Activated CD8-positive, alpha-beta memory T cell treated with anti-CD3 and anti-CD28 coated beads, Interleukin-2, amount 10 ng/mL, durations not matched to agents 7 days and 5 days (primary cell): ENCODE measurements around the gene KDM2A. TPM values are rescaled to one million over a fixed set of nuclear protein-coding genes. Genes with fewer than 3 reads are reported as not detected.

Source experiments
- ATAC-seq: fragments of 150-1000 bp; cut with Tn5 transposase; one replicate; pipeline ENCODE4 v1.10.0; 2021; ENCODE audit warnings: moderate library complexity
- CTCF ChIA-PET: fragments of 350-600 bp; sonication (Branson Sonifier 250); formaldehyde crosslinking; loops from one replicate; lab custom pipeline; 2021; ENCODE audit warnings: antibody characterized with exemption; lab: Charles Lee
- DNase-seq: peaks from one replicate; pipeline ENCODE4 v3.0.0-alpha.2; 2020
- H3K27ac Mint-ChIP-seq: one replicate; pipeline ENCODE4 v1.8.0; 2021; ENCODE audit warnings: mild to moderate bottlenecking, mixed read lengths
- H3K27me3 Mint-ChIP-seq: one replicate; pipeline ENCODE4 v1.8.0; 2021; ENCODE audit warnings: mixed read lengths
- H3K36me3 Mint-ChIP-seq: one replicate; pipeline ENCODE4 v1.8.0; 2021; ENCODE audit warnings: mild to moderate bottlenecking, mixed read lengths
- H3K4me1 Mint-ChIP-seq: one replicate; pipeline ENCODE4 v1.8.0; 2021; ENCODE audit warnings: mixed read lengths
- H3K4me3 Mint-ChIP-seq: one replicate; pipeline ENCODE4 v1.8.0; 2021; ENCODE audit warnings: mild to moderate bottlenecking, moderate library complexity, mixed read lengths
- H3K9me3 Mint-ChIP-seq: one replicate; pipeline ENCODE4 v1.8.0; 2022; ENCODE audit warnings: low read depth, mixed read lengths
- total RNA-seq, 2 experiments: library from RNA; stranded (reverse); gene quantifications; one replicate each; pipeline ENCODE4 v1.2.3, GENCODE V29; 2021

Gene KDM2A
- total RNA-seq, 2 experiments from 2014 or later = 93.6 to 116 TPM

- peaks cover 11% of the 10 kb centered on the region for H3K4me1 Mint-ChIP-seq
- H3K9me3 Mint-ChIP-seq = no peaks in the 10 kb centered on the region
- H3K4me3 Mint-ChIP-seq = peak overlapping the region; percentile 69
- CTCF ChIA-PET = interaction anchor here (0.8 to 4.4 kb wide), 4 partner anchors 11 to 78 kb away, joined by 3 to 29 read pairs (median 4); no protein-coding TSS in a partner anchor
- DNase-seq = no peak
- H3K27me3 Mint-ChIP-seq = no peaks in the 10 kb centered on the region
- ATAC-seq = no peak
- peaks cover 8% of the 10 kb centered on the region for H3K36me3 Mint-ChIP-seq
- no peak overlapping the region for H3K27ac Mint-ChIP-seq
Measured at GRCh38 chr11:67304511-67305113, 185.5 kb downstream of the KDM2A start.

- Mint-ChIP-seq H3K4me1 (peaks cover 14% of the 10 kb centered on the region), H3K27me3 (no peaks in the 10 kb centered on the region), H3K4me3 (no peak overlapping the region), H3K36me3 (no peaks in the 10 kb centered on the region), H3K9me3 (no peaks in the 10 kb centered on the region), H3K27ac (no peak overlapping the region)
- DNase-seq (peak; percentile 33), ATAC-seq (no peak)
- CTCF ChIA-PET = interaction anchor here (1.0 to 1.3 kb wide), 2 partner anchors 10 kb away, joined by 5 read pairs; no protein-coding TSS in a partner anchor
Measured at GRCh38 chr11:67306769-67307544, 187.9 kb downstream of the KDM2A start.

- H3K27me3 Mint-ChIP-seq = no peaks in the 10 kb centered on the region
- no peaks in the 10 kb centered on the region for H3K9me3 Mint-ChIP-seq
- no peaks in the 10 kb centered on the region for H3K36me3 Mint-ChIP-seq
- ATAC-seq (no peak), DNase-seq (peak; percentile 39)
- no peak overlapping the region for H3K27ac Mint-ChIP-seq
- CTCF ChIA-PET = interaction anchor here (1.0 to 1.3 kb wide), 2 partner anchors 10 to 45 kb away, joined by 3 to 5 read pairs; no protein-coding TSS in a partner anchor
- H3K4me3 Mint-ChIP-seq = no peak overlapping the region
- H3K4me1 Mint-ChIP-seq = peaks cover 14% of the 10 kb centered on the region
Measured at GRCh38 chr11:67307545-67308001, 188.5 kb downstream of the KDM2A start.

Other genes with a start within 250 kb of the KDM2A start
- 10 to 100 TPM; 10.1 to 11.3 TPM for gene PC, start 160.9 kb upstream of the KDM2A start, total RNA-seq
- not detected for gene C11orf86, start 144.0 kb upstream of the KDM2A start, total RNA-seq
- gene SYT12, start 96.1 kb upstream of the KDM2A start, total RNA-seq = not detected
- gene RHOD, start 62.4 kb upstream of the KDM2A start, total RNA-seq = under 1 TPM; 0.52 to 0.79 TPM
- gene GRK2, start 147.2 kb downstream of the KDM2A start, total RNA-seq = 100 to 1,000 TPM; 366 to 402 TPM
- 100 to 1,000 TPM; 148 to 172 TPM for gene ANKRD13D, start 170.0 kb downstream of the KDM2A start, total RNA-seq
- gene SSH3, start 184.3 kb downstream of the KDM2A start, total RNA-seq = 10 to 100 TPM; 10.7 to 26.4 TPM
- 10 to 100 TPM; 36.5 to 49.6 TPM for gene POLD4, start 234.3 kb downstream of the KDM2A start, total RNA-seq